GM23338 (cell line): ENCODE measurements around the gene VPS13A. TPM values are rescaled to one million over a fixed set of nuclear protein-coding genes. Genes with fewer than 3 reads are reported as not detected.

Experiments
- ATAC-seq: fragments of 200-7000 bp; cut with Tn5 transposase; 3 replicates; pipeline ENCODE4 v1.9.1; 2020
- DNase-seq: peaks from one replicate; pipeline ENCODE4 v3.0.0-alpha.2; 2015; ENCODE audit warnings: low spot score
- H2AFZ ChIP-seq: fragments of 200-600 bp; sonication (generic); 2 replicates; pipeline ENCODE4 v1.8.0; 2016; ENCODE audit warnings: antibody characterized with exemption, mild to moderate bottlenecking, moderate library complexity
- H3F3A ChIP-seq: fragments of 200-600 bp; sonication (generic); replicated peaks from 2 replicates; pipeline ENCODE4 v1.8.0; 2017; ENCODE audit warnings: antibody characterized with exemption, mixed run types, low read depth
- H3K27ac ChIP-seq: fragments of 200-600 bp; sonication (generic); 2 replicates; pipeline ENCODE4 v1.6.1; 2016; ENCODE audit warnings: low read depth
- H3K27me3 ChIP-seq: fragments of 200-600 bp; sonication (generic); 2 replicates; pipeline ENCODE4 v1.8.0; 2016; ENCODE audit warnings: mild to moderate bottlenecking, mixed run types, moderate library complexity; ENCODE audit not compliant: insufficient read depth
- H3K36me3 ChIP-seq: fragments of 200-600 bp; sonication (generic); 2 replicates; pipeline ENCODE4 v1.8.0; 2016; ENCODE audit warnings: mild to moderate bottlenecking; ENCODE audit not compliant: insufficient read depth
- H3K4me1 ChIP-seq: fragments of 200-600 bp; sonication (generic); 2 replicates; pipeline ENCODE4 v1.8.0; 2016; ENCODE audit warnings: mild to moderate bottlenecking, moderate library complexity; ENCODE audit not compliant: insufficient read depth
- H3K4me2 ChIP-seq: fragments of 200-600 bp; sonication (generic); 2 replicates; pipeline ENCODE4 v1.7.1; 2017; ENCODE audit warnings: mixed run types
- H3K4me3 ChIP-seq: fragments of 200-600 bp; sonication (generic); 2 replicates; pipeline ENCODE4 v1.6.1; 2016; ENCODE audit warnings: mixed run types
- H3K79me2 ChIP-seq: fragments of 200-600 bp; sonication (generic); replicated peaks from 2 replicates; pipeline ENCODE4 v1.8.0; 2017; ENCODE audit warnings: mild to moderate bottlenecking; ENCODE audit not compliant: insufficient read depth
- H3K9me2 ChIP-seq: fragments of 200-600 bp; sonication (generic); 2 replicates; pipeline ENCODE4 v1.8.0; 2017; ENCODE audit not compliant: insufficient read depth
- H4K20me1 ChIP-seq: fragments of 200-600 bp; sonication (generic); replicated peaks from 2 replicates; pipeline ENCODE4 v1.8.0; 2017; ENCODE audit warnings: mild to moderate bottlenecking; ENCODE audit not compliant: insufficient read depth
- H3K27ac Mint-ChIP-seq: 2 replicates; pipeline ENCODE4 v1.8.0; 2020; ENCODE audit warnings: inconsistent platforms, mild to moderate bottlenecking, moderate library complexity, mixed read lengths
- H3K27me3 Mint-ChIP-seq: 3 replicates; pipeline ENCODE4 v1.8.0; 2022; ENCODE audit warnings: low read depth, mild to moderate bottlenecking, moderate library complexity, mixed read lengths, inconsistent platforms; ENCODE audit not compliant: insufficient read depth, poor library complexity
- H3K36me3 Mint-ChIP-seq: 3 replicates; pipeline ENCODE4 v1.8.0; 2021; ENCODE audit warnings: low read depth, mild to moderate bottlenecking, inconsistent platforms, moderate library complexity, mixed read lengths
- H3K4me1 Mint-ChIP-seq: 3 replicates; pipeline ENCODE4 v1.8.0; 2020; ENCODE audit warnings: mild to moderate bottlenecking, inconsistent platforms, mixed read lengths
- H3K4me3 Mint-ChIP-seq: 3 replicates; pipeline ENCODE4 v1.8.0; 2021; ENCODE audit warnings: moderate library complexity, mild to moderate bottlenecking, inconsistent platforms, mixed read lengths
- H3K9me3 Mint-ChIP-seq: 3 replicates; pipeline ENCODE4 v1.8.0; 2020; ENCODE audit warnings: moderate library complexity, mild to moderate bottlenecking, inconsistent platforms, mixed read lengths
- CREB1 ChIP-seq: fragments of 250-450 bp; sonication (Bioruptor Pico); IDR thresholded peaks from 2 replicates; pipeline ENCODE4 v1.5.0; 2020; ENCODE audit warnings: low read depth, mild to moderate bottlenecking, moderate library complexity
- EZH2 ChIP-seq: fragments of 200-600 bp; sonication (generic); IDR thresholded peaks from one replicate; pipeline ENCODE4 v1.8.0; 2017; ENCODE audit warnings: antibody characterized with exemption, mild to moderate bottlenecking, low read depth; ENCODE audit not compliant: unreplicated experiment
- EZH2phosphoT487 ChIP-seq: fragments of 200-600 bp; sonication (generic); IDR thresholded peaks from one replicate; pipeline ENCODE4 v1.8.1; 2018; ENCODE audit warnings: antibody characterized with exemption; ENCODE audit not compliant: unreplicated experiment
- JUNB ChIP-seq: IDR thresholded peaks from one replicate; pipeline ENCODE4 v1.6.1; 2016; ENCODE audit warnings: antibody characterized with exemption; ENCODE audit not compliant: unreplicated experiment
- NANOG ChIP-seq: IDR thresholded peaks from 2 replicates; pipeline ENCODE4 v1.6.1; 2016; ENCODE audit warnings: antibody characterized with exemption, borderline replicate concordance
- POLR2AphosphoS5 ChIP-seq: IDR thresholded peaks from 2 replicates; pipeline ENCODE4 v1.6.1; 2016; ENCODE audit warnings: antibody characterized with exemption, low read depth
- STAT1 ChIP-seq: IDR thresholded peaks from one replicate; pipeline ENCODE4 v1.6.1; 2016; ENCODE audit warnings: antibody characterized with exemption; ENCODE audit not compliant: unreplicated experiment
- ZNF114 ChIP-seq: fragments of 250-450 bp; sonication (Bioruptor Pico); IDR thresholded peaks from 2 replicates; pipeline ENCODE4 v1.5.0; 2020; ENCODE audit warnings: mild to moderate bottlenecking, moderate library complexity
- ZNF331 ChIP-seq: fragments of 250-450 bp; sonication (Bioruptor Pico); IDR thresholded peaks from 2 replicates; pipeline ENCODE4 v1.5.0; 2020; ENCODE audit warnings: low read depth, mild to moderate bottlenecking, moderate library complexity
- polyA plus RNA-seq: library from polyadenylated mRNA; unstranded; fragments of >200 nt; fragmentation: Nextera tagmentation; extraction: Ambion mirVana; gene quantifications from 2 replicates; pipeline ENCODE4 v1.2.1, GENCODE V29; 2016
- total RNA-seq: library from RNA; depleted of rRNA; stranded (reverse); fragments of >200 nt; shearing (Covaris generic); gene quantifications from 2 replicates; pipeline ENCODE4 v1.2.3, GENCODE V29; 2014
- TF ChIP-seq, protein P1 (sequence below), 2 experiments: fragments of 200-600 bp in 1 of 2; sonication (generic) in 1 of 2; conservative IDR thresholded peaks; 2 replicates each; pipeline versions ENCODE4 v1.5.1 to v1.6.1; 2016 to 2017; ENCODE audit warnings: antibody characterized with exemption in 2 of 2, low read depth in 2 of 2, mild to moderate bottlenecking in 2 of 2, moderate library complexity in 1 of 2
- TF ChIP-seq, protein P2 (sequence below): fragments of 250-450 bp; sonication (Bioruptor Pico); IDR thresholded peaks from 2 replicates; pipeline ENCODE4 v1.5.0; 2020; ENCODE audit warnings: mild to moderate bottlenecking, moderate library complexity
- TF ChIP-seq, protein P3 (sequence below): IDR thresholded peaks from 2 replicates; pipeline ENCODE4 v1.6.1; 2016; ENCODE audit warnings: antibody characterized with exemption
- TF ChIP-seq, protein P4 (sequence below): IDR thresholded peaks from one replicate; pipeline ENCODE4 v1.6.1; 2018; ENCODE audit warnings: antibody characterized with exemption; ENCODE audit not compliant: unreplicated experiment

Gene VPS13A
- total and polyA plus RNA-seq, 2 experiments from 2014 or later: 45.9 to 68.1 TPM

DNA sequence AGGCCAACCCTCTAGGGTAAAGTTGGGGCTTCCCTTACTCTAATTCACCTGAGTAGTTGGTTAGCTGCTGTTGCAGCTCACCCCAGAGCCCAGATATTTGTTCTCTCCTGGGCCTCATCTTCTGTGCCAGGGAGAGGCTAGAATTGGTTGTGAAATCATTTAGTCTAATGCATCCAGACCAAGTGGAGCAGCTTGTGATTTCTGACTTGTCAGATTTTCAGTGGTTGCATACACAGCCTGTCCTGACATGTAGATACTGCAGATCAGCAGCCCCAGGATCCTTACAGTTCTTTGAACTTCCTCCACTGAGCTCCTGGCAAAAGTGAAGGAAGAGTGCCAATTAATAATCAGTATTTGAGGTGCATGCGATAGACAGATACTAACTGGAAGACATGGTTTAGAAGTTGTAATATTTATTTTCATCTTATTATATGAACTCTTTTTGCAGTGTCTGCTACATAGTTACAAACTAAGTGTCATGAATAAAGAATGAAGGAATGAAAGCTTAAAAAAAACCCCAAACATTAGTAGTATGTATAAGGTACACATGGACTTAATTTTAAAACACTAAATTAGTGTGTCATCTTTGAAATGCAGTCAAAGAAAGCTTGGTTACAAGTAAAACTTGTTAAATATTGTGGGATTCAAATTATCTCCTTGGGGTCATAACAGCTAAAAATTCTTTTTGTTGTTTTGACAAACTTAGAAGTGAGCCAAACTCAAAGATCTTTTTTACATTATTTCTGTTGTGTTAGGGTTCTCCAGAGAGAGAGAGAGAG lies 128.5 kb downstream of the VPS13A start:
- DNase-seq (no peak), ATAC-seq (no peak)
- Mint-ChIP-seq H3K36me3 (peaks cover 6% of the 10 kb centered on the region; the same call in 1 of the 3 replicates), H3K27me3 (no peaks in the 10 kb centered on the region), H3K4me3 (no peak overlapping the region), H3K4me1 (no peaks in the 10 kb centered on the region; the same call in 2 of the 3 replicates), H3K9me3 (no peaks in the 10 kb centered on the region), H3K27ac (no peak overlapping the region)
- Histone ChIP-seq H3F3A (no peaks in the 10 kb centered on the region), H3K27me3 (no peaks in the 10 kb centered on the region), H3K27ac (no peak overlapping the region; the same call in 1 of the 2 replicates), H3K4me2 (no peak overlapping the region), H2AFZ (no peak overlapping the region), H3K4me3 (no peak overlapping the region), H3K79me2 (no peaks in the 10 kb centered on the region), H3K36me3 (no peaks in the 10 kb centered on the region), H4K20me1 (no peaks in the 10 kb centered on the region), H3K4me1 (no peaks in the 10 kb centered on the region), H3K9me2 (no peaks in the 10 kb centered on the region)
- TF ChIP-seq, protein P1, sequence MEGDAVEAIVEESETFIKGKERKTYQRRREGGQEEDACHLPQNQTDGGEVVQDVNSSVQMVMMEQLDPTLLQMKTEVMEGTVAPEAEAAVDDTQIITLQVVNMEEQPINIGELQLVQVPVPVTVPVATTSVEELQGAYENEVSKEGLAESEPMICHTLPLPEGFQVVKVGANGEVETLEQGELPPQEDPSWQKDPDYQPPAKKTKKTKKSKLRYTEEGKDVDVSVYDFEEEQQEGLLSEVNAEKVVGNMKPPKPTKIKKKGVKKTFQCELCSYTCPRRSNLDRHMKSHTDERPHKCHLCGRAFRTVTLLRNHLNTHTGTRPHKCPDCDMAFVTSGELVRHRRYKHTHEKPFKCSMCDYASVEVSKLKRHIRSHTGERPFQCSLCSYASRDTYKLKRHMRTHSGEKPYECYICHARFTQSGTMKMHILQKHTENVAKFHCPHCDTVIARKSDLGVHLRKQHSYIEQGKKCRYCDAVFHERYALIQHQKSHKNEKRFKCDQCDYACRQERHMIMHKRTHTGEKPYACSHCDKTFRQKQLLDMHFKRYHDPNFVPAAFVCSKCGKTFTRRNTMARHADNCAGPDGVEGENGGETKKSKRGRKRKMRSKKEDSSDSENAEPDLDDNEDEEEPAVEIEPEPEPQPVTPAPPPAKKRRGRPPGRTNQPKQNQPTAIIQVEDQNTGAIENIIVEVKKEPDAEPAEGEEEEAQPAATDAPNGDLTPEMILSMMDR (conservative IDR thresholded peaks at IDR 0.05; ENCODE audit: low read depth in 2 of 2): no peak
- TF ChIP-seq, protein P2, sequence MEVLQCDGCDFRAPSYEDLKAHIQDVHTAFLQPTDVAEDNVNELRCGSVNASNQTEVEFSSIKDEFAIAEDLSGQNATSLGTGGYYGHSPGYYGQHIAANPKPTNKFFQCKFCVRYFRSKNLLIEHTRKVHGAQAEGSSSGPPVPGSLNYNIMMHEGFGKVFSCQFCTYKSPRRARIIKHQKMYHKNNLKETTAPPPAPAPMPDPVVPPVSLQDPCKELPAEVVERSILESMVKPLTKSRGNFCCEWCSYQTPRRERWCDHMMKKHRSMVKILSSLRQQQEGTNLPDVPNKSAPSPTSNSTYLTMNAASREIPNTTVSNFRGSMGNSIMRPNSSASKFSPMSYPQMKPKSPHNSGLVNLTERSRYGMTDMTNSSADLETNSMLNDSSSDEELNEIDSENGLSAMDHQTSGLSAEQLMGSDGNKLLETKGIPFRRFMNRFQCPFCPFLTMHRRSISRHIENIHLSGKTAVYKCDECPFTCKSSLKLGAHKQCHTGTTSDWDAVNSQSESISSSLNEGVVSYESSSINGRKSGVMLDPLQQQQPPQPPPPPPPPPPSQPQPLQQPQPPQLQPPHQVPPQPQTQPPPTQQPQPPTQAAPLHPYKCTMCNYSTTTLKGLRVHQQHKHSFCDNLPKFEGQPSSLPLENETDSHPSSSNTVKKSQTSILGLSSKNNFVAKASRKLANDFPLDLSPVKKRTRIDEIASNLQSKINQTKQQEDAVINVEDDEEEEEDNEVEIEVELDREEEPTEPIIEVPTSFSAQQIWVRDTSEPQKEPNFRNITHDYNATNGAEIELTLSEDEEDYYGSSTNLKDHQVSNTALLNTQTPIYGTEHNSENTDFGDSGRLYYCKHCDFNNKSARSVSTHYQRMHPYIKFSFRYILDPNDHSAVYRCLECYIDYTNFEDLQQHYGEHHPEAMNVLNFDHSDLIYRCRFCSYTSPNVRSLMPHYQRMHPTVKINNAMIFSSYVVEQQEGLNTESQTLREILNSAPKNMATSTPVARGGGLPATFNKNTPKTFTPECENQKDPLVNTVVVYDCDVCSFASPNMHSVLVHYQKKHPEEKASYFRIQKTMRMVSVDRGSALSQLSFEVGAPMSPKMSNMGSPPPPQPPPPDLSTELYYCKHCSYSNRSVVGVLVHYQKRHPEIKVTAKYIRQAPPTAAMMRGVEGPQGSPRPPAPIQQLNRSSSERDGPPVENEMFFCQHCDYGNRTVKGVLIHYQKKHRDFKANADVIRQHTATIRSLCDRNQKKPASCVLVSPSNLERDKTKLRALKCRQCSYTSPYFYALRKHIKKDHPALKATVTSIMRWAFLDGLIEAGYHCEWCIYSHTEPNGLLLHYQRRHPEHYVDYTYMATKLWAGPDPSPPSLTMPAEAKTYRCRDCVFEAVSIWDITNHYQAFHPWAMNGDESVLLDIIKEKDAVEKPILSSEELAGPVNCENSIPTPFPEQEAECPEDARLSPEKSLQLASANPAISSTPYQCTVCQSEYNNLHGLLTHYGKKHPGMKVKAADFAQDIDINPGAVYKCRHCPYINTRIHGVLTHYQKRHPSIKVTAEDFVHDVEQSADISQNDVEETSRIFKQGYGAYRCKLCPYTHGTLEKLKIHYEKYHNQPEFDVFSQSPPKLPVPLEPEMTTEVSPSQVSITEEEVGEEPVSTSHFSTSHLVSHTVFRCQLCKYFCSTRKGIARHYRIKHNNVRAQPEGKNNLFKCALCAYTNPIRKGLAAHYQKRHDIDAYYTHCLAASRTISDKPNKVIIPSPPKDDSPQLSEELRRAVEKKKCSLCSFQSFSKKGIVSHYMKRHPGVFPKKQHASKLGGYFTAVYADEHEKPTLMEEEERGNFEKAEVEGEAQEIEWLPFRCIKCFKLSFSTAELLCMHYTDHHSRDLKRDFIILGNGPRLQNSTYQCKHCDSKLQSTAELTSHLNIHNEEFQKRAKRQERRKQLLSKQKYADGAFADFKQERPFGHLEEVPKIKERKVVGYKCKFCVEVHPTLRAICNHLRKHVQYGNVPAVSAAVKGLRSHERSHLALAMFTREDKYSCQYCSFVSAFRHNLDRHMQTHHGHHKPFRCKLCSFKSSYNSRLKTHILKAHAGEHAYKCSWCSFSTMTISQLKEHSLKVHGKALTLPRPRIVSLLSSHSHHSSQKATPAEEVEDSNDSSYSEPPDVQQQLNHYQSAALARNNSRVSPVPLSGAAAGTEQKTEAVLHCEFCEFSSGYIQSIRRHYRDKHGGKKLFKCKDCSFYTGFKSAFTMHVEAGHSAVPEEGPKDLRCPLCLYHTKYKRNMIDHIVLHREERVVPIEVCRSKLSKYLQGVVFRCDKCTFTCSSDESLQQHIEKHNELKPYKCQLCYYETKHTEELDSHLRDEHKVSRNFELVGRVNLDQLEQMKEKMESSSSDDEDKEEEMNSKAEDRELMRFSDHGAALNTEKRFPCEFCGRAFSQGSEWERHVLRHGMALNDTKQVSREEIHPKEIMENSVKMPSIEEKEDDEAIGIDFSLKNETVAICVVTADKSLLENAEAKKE (CRISPR knock-in tag): no peak
- TF ChIP-seq ZNF331 (no peak), NANOG (no peak), ZNF114 (CRISPR knock-in tag) (no peak), POLR2AphosphoS5 (no peak), STAT1 (no peak), EZH2phosphoT487 (no peak), EZH2 (no peak), JUNB (no peak), CREB1 (CRISPR knock-in tag) (no peak)
- TF ChIP-seq, protein P3, sequence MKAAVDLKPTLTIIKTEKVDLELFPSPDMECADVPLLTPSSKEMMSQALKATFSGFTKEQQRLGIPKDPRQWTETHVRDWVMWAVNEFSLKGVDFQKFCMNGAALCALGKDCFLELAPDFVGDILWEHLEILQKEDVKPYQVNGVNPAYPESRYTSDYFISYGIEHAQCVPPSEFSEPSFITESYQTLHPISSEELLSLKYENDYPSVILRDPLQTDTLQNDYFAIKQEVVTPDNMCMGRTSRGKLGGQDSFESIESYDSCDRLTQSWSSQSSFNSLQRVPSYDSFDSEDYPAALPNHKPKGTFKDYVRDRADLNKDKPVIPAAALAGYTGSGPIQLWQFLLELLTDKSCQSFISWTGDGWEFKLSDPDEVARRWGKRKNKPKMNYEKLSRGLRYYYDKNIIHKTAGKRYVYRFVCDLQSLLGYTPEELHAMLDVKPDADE: no peak
- TF ChIP-seq, protein P4, sequence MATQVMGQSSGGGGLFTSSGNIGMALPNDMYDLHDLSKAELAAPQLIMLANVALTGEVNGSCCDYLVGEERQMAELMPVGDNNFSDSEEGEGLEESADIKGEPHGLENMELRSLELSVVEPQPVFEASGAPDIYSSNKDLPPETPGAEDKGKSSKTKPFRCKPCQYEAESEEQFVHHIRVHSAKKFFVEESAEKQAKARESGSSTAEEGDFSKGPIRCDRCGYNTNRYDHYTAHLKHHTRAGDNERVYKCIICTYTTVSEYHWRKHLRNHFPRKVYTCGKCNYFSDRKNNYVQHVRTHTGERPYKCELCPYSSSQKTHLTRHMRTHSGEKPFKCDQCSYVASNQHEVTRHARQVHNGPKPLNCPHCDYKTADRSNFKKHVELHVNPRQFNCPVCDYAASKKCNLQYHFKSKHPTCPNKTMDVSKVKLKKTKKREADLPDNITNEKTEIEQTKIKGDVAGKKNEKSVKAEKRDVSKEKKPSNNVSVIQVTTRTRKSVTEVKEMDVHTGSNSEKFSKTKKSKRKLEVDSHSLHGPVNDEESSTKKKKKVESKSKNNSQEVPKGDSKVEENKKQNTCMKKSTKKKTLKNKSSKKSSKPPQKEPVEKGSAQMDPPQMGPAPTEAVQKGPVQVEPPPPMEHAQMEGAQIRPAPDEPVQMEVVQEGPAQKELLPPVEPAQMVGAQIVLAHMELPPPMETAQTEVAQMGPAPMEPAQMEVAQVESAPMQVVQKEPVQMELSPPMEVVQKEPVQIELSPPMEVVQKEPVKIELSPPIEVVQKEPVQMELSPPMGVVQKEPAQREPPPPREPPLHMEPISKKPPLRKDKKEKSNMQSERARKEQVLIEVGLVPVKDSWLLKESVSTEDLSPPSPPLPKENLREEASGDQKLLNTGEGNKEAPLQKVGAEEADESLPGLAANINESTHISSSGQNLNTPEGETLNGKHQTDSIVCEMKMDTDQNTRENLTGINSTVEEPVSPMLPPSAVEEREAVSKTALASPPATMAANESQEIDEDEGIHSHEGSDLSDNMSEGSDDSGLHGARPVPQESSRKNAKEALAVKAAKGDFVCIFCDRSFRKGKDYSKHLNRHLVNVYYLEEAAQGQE: no peak
